ENCODE measurements around the gene PRR23E. TPM values are rescaled to one million over a fixed set of nuclear protein-coding genes. Genes with fewer than 3 reads are reported as not detected.

The PRR23E gene
- total RNA-seq, 2 experiments from 2014 or later: not detected

DNA sequence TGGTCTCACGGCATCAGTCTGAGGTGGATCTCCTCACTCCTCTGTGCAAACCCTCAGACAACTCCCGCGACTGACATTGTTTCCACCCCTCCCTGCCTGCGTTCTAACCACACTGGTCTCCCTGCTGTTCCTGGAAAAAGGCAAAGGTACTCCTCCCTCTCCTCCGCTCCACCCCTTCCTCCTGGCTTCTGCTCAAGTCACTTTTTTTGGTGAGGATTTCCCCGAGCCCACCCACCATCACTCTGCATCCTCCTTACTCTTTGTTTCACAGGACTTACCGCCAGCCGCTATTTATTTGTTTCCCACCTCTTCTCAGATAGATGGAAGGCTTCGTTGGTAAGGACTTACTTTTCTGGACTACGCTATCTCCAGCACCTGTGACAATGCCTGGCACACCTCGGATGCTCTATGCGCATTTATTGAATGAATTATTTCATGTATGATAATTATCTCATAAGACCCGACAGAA, 25.6 kb downstream of the PRR23E start:
- CTCF ChIA-PET (ENCODE audit: unreplicated experiment): no interaction called here
- BruUV-seq (replicated peaks): no TSS peak
- no peaks in the 10 kb centered on the region for H3K9me2 ChIP-seq (ENCODE audit: insufficient read depth, low read length)
- DNase-seq (ENCODE audit: low spot score): no peak
- H3K4me3 ChIP-seq (ENCODE audit: low read depth, low read length, poor library complexity, severe bottlenecking): no peak overlapping the region
- no peak overlapping the region for H3K4me2 ChIP-seq (ENCODE audit: low read length)
- H4K20me1 ChIP-seq (ENCODE audit: insufficient read depth, low read length): no peaks in the 10 kb centered on the region
- H3K27ac ChIP-seq (ENCODE audit: low read depth, low read length, poor library complexity, severe bottlenecking): no peak overlapping the region
- no peak overlapping the region for H2AFZ ChIP-seq (ENCODE audit: low read length)
- POLR2A ChIA-PET: no interaction called here
- no peaks in the 10 kb centered on the region for H3K79me2 ChIP-seq (ENCODE audit: insufficient read depth, low read depth, low read length)
- no peaks in the 10 kb centered on the region for H3K4me1 ChIP-seq (ENCODE audit: insufficient read depth, low read length, poor library complexity, severe bottlenecking)
- no peaks in the 10 kb centered on the region for H3K36me3 ChIP-seq (ENCODE audit: insufficient read depth, low read length)
- TF ChIP-seq, protein P1, sequence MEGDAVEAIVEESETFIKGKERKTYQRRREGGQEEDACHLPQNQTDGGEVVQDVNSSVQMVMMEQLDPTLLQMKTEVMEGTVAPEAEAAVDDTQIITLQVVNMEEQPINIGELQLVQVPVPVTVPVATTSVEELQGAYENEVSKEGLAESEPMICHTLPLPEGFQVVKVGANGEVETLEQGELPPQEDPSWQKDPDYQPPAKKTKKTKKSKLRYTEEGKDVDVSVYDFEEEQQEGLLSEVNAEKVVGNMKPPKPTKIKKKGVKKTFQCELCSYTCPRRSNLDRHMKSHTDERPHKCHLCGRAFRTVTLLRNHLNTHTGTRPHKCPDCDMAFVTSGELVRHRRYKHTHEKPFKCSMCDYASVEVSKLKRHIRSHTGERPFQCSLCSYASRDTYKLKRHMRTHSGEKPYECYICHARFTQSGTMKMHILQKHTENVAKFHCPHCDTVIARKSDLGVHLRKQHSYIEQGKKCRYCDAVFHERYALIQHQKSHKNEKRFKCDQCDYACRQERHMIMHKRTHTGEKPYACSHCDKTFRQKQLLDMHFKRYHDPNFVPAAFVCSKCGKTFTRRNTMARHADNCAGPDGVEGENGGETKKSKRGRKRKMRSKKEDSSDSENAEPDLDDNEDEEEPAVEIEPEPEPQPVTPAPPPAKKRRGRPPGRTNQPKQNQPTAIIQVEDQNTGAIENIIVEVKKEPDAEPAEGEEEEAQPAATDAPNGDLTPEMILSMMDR (conservative IDR thresholded peaks at IDR 0.05; ENCODE audit: low read length): no peak
- TF ChIP-seq EZH2phosphoT487 (IDR thresholded peaks at IDR 0.05; ENCODE audit: borderline replicate concordance, low read depth, low read length): no peak
- intact Hi-C loops (cut with micrococcal nuclease; ENCODE audit: unreplicated experiment): no loop called here
- H3K9me3 ChIP-seq (ENCODE audit: low read length): no peaks in the 10 kb centered on the region

DNA sequence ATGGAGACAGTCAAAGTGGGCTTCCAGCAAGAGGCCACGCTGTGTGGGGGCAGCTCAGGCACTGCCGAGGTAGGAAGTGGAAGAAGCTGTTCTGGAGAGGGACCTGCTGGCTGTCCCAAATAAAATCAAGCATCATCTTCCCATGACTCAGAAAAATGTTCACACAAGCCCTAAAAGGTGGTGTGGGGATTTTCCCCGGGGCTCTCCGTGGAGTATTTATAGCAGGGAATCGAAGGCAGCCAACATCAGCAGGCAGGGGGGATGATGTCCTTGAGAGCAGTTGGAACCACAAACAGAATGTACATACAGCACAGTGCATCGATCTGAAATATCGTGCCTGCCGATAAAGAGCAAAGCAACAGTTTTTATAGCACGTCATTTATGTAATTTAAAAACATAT, 27.6 kb downstream of the PRR23E start:
- intact Hi-C loops (cut with micrococcal nuclease; ENCODE audit: unreplicated experiment): no loop called here
- Histone ChIP-seq H3K4me2 (ENCODE audit: low read length) (no peak overlapping the region), H3K36me3 (ENCODE audit: insufficient read depth, low read length) (no peaks in the 10 kb centered on the region)

DNA sequence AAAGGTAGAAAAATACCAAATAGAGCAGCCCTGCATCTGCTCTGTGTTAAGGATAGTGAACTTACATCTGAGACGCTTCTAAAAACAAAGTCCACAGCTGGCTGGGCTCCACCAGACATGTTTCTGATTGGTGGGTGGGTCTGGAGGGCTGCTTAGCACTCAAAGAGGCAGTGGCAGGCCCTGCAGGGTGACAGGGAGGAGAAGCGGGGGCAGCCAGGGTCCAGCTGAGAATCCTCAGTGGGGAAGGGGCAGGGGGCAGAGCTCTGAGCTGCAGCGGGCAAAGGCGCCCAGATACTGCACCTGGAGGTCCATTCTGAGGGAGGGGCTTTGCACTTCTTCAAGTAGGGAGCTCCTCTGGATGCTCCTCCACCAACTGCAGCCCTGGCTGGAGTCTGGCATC, 28.1 kb downstream of the PRR23E start:
- no peak overlapping the region for H3K4me2 ChIP-seq (ENCODE audit: low read length)
- TF ChIP-seq EZH2phosphoT487 (IDR thresholded peaks at IDR 0.05; ENCODE audit: borderline replicate concordance, low read depth, low read length): no peak
- TF ChIP-seq, protein P1 (conservative IDR thresholded peaks at IDR 0.05; ENCODE audit: low read length): no peak
- H2AFZ ChIP-seq (ENCODE audit: low read length): no peak overlapping the region
- no peaks in the 10 kb centered on the region for H3K9me3 ChIP-seq (ENCODE audit: low read length)
- intact Hi-C loops (cut with micrococcal nuclease; ENCODE audit: unreplicated experiment): no loop called here
- H3K27ac ChIP-seq (ENCODE audit: low read depth, low read length, poor library complexity, severe bottlenecking): no peak overlapping the region
- no peaks in the 10 kb centered on the region for H3K36me3 ChIP-seq (ENCODE audit: insufficient read depth, low read length)
- no TSS peak for BruUV-seq (replicated peaks)
- DNase-seq (ENCODE audit: low spot score): no peak
- H3K4me1 ChIP-seq (ENCODE audit: insufficient read depth, low read length, poor library complexity, severe bottlenecking): no peaks in the 10 kb centered on the region
- no peak overlapping the region for H3K4me3 ChIP-seq (ENCODE audit: low read depth, low read length, poor library complexity, severe bottlenecking)
- CTCF ChIA-PET (ENCODE audit: unreplicated experiment): interaction anchor here (0.6 kb wide), 1 partner anchor 33 kb away, joined by 3 read pairs; no protein-coding TSS in a partner anchor
- no peaks in the 10 kb centered on the region for H4K20me1 ChIP-seq (ENCODE audit: insufficient read depth, low read length)
- no peaks in the 10 kb centered on the region for H3K9me2 ChIP-seq (ENCODE audit: insufficient read depth, low read length)
- no peaks in the 10 kb centered on the region for H3K79me2 ChIP-seq (ENCODE audit: insufficient read depth, low read depth, low read length)
- POLR2A ChIA-PET: no interaction called here

More for the DNA sequence above, 27.6 kb downstream of the PRR23E start:
- Histone ChIP-seq H3K27ac (ENCODE audit: low read depth, low read length, poor library complexity, severe bottlenecking) (no peak overlapping the region), H2AFZ (ENCODE audit: low read length) (no peak overlapping the region), H3K4me1 (ENCODE audit: insufficient read depth, low read length, poor library complexity, severe bottlenecking) (no peaks in the 10 kb centered on the region), H3K79me2 (ENCODE audit: insufficient read depth, low read depth, low read length) (no peaks in the 10 kb centered on the region), H3K9me3 (ENCODE audit: low read length) (no peaks in the 10 kb centered on the region), H3K9me2 (ENCODE audit: insufficient read depth, low read length) (no peaks in the 10 kb centered on the region), H3K4me3 (ENCODE audit: low read depth, low read length, poor library complexity, severe bottlenecking) (no peak overlapping the region), H4K20me1 (ENCODE audit: insufficient read depth, low read length) (no peaks in the 10 kb centered on the region)
- ChIA-PET POLR2A (no interaction called here), CTCF (ENCODE audit: unreplicated experiment) (no interaction called here)
- TF ChIP-seq, protein P1 (conservative IDR thresholded peaks at IDR 0.05; ENCODE audit: low read length): no peak
- no peak for TF ChIP-seq EZH2phosphoT487 (IDR thresholded peaks at IDR 0.05; ENCODE audit: borderline replicate concordance, low read depth, low read length)
- no TSS peak for BruUV-seq (replicated peaks)
- DNase-seq (ENCODE audit: low spot score): no peak
